DMS53 treated with DMSO at 0.1 percent for 48 hours (cell line): ENCODE results near the gene EIF4ENIF1.
A peak's percentile ranks its signal among the peaks of the same experiment; 100 is the strongest.
"Not testable (repeated sequence)": the region's sequence is repeated elsewhere in the genome, so short reads cannot be mapped to it uniquely, and the experiment has no call there.

ENCODE experiments used
- DNase-seq: peaks from one replicate; lab custom pipeline; 2025; ENCODE audit not compliant: unreplicated experiment; lab: John Stamatoyannopoulos, UW

Gene EIF4ENIF1, protein sequence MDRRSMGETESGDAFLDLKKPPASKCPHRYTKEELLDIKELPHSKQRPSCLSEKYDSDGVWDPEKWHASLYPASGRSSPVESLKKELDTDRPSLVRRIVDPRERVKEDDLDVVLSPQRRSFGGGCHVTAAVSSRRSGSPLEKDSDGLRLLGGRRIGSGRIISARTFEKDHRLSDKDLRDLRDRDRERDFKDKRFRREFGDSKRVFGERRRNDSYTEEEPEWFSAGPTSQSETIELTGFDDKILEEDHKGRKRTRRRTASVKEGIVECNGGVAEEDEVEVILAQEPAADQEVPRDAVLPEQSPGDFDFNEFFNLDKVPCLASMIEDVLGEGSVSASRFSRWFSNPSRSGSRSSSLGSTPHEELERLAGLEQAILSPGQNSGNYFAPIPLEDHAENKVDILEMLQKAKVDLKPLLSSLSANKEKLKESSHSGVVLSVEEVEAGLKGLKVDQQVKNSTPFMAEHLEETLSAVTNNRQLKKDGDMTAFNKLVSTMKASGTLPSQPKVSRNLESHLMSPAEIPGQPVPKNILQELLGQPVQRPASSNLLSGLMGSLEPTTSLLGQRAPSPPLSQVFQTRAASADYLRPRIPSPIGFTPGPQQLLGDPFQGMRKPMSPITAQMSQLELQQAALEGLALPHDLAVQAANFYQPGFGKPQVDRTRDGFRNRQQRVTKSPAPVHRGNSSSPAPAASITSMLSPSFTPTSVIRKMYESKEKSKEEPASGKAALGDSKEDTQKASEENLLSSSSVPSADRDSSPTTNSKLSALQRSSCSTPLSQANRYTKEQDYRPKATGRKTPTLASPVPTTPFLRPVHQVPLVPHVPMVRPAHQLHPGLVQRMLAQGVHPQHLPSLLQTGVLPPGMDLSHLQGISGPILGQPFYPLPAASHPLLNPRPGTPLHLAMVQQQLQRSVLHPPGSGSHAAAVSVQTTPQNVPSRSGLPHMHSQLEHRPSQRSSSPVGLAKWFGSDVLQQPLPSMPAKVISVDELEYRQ

GRCh38 chr22:31489632-31490495 is at the start of gene EIF4ENIF1:
EIF4ENIF1 (minus strand) TSS chr22:31489842; CDS start chr22:31488718, 1,124 bp downstream.
- DNase-seq = no peak

DNA sequence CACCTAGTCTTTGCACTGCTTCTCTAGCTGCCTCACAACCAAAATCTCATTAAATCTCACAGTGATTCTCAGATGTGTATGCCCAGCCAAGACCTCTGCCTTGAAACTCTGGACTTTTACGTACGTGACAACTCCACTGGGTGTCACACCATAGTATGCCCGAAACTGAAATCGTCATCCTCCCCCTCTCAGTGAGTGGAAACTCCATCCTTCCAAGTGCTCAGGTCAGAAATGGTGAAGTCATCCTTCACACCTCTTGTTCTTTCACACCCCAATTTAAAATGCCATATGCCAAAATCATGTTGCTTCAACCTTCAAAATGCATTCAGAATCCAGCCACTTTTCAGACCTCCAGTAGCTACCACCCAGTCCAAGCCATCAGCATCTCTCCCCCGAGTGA is 49.2 kb upstream of the EIF4ENIF1 start:
- DNase-seq = no peak

DNA sequence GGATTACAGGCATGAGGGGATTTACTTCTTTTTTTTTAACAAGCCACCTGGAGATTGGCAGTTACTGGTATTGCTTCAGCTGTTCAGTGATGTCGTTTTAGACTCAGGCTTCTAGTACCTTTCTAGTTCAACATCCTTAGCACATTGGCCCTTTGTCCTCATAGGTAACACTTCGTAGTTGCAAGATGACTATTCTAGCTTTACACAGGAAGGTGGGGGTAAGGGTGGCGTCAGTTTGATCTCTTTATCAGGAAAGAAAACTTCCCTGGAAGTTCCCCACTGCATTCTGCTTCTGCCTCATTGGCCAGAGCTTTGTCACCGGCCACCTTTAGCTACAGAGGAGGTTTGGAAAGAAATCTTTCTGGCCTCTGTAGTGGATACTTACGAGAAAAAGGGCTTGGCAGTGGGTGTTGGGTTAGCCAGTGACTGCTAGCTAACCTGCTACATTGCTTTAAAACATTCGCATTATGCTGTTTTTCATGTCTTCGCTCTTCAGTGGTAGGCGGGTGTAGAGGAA is 47.4 kb upstream of the EIF4ENIF1 start:
- no peak for DNase-seq

- DNase-seq = no peak
Observed at GRCh38 chr22:31533374-31533773, 43.7 kb upstream of the EIF4ENIF1 start.

- no peak for DNase-seq
Observed at GRCh38 chr22:31532060-31532459, 42.4 kb upstream of the EIF4ENIF1 start.

DNA sequence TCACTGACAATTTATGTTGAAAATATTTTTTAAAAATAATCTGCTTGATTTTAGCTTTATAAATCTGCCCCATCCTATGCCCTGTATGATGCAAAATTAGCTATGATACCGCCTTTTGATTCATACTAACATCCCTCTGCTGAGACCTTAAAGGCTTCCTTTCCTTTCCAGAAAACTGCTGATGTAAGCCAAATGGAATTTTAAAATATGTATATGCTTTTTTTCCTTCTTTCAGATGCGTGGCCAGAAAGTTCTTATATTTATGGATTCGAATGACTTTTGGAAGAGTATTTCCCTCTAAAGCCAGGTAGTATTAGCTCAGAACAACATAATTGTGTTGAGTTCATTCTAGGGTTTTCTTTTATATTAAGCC is 41.2 kb upstream of the EIF4ENIF1 start:
- DNase-seq = no peak

- DNase-seq = no peak
Observed at GRCh38 chr22:31526270-31526669, 36.6 kb upstream of the EIF4ENIF1 start.

- DNase-seq = not testable (repeated sequence)
Observed at GRCh38 chr22:31524132-31524531, 34.5 kb upstream of the EIF4ENIF1 start.

DNA sequence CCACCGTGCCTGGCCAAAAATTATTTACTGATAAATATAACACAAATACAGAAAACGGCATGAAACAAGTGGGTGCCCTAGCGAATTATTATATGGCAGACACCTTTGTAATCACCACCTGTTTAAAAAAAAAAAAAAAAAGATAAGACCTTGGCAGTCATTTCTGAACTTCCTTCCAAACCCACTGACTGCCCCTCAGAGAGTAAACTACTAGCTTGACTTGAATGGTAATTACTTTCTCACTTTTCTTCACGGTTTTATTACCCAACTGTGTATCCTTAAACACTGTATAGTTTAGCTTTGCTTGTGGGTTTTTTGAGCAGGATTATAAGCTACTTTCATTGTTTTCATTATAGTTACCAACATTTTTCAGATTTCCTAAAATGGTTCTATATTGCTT is 30.4 kb upstream of the EIF4ENIF1 start:
- DNase-seq = no peak

DNA sequence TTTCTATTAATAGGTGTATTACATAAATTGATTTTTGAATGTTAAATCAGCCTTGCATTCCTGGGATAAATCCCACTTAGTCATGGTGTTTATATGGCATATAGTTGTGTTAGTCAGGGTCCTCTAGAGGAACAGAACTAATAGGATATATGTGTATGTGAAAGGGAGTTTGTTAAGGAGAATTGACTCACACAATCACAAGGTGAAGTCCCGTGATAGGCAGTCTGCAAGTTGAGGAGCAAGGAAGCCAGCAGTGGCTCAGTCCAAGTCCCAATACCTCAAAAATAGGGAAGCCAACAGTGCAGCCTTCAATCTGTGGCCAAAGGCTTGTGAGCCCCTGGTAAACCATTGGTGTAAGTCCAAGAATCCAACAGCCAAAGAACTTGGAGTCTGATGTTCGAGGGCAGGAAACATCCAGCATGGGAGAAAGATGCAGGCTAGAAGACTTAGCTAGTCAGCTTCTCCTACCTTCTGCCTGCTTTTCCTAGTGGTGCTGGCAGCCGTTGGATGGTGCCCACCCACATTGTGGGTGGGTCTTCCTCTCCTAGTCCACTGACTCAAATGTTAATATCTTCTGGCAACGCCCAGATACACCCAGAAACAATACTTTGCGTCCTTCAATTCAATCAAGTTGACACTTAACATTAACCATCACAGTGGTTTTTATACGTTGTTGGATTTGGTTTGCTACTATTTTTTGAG is 19.6 kb upstream of the EIF4ENIF1 start:
- no peak for DNase-seq

DNA sequence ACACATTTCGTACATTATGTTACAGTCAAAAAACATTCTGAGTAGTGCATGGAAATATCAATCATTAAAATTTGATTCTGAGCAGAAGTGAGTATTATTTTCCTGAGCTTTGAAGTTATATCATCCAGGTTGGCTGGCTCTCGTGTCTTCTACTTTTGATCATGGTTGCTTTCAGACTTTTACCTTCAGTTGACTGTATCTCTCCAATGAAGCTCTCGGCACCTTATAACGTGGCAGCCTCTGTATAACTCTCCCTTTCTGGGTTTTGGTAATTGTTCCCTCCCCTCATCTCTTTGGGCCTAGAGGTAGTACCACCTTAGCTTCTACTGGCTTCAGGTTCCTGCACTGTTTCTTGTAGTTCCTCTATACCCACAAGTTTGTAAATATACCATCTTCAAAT is 18.9 kb upstream of the EIF4ENIF1 start:
- DNase-seq = no peak

DNA sequence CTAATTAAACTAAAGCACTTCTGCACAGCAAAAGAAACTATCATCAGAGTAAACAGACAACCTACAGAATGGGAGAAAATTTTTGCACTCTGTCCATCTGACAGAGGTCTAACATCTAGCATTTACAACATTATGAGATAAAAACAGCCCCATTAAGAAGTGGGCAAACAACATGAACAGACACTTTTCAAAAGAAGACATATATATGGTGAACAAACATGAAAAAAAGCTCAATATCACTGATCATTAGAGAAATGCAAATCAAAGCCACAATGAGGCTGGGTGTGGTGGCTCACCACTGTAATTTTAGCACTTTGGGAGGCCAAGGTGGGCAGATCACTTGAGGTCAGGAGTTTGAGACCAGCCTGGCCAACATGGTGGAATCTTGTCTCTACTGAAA is 17.9 kb upstream of the EIF4ENIF1 start:
- not testable (repeated sequence) for DNase-seq

- no peak for DNase-seq
Observed at GRCh38 chr22:31504282-31504681, 14.6 kb upstream of the EIF4ENIF1 start.

DNA sequence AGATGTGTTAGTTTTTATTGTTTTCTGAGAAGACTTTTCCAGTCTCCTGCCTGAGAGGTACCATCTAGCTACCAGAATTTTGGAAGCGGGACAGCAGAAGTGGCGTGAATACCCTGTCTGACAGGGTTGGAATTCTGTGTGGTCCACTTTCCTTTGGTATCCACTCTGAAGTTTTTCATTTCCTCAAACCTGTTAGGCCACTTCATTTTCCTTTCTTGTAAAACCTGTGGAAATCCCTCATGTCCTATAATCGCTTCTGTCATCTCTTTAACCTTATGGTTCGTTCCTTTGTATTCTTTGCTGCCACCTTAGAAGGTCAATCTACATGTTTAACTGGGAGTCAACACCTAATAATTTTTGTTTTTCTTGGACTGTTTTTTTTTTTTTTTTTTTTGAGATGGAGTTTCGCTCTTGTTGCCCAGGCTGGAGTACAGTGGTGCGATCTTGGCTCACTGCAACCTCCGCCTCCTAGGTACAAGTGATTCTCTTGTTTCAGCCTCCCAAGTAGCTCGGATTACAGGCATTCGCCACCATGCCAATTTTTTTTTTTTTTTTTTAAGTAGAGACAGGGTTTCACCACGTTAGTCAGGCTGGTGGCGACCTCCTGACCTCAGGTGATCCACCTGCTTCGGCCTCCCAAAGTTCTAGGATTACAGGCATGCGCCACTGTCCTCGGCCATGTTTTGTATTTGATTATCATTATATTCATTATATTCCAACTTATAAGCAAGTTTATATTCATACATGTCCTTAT is 13.7 kb upstream of the EIF4ENIF1 start:
- DNase-seq = no peak

DNA sequence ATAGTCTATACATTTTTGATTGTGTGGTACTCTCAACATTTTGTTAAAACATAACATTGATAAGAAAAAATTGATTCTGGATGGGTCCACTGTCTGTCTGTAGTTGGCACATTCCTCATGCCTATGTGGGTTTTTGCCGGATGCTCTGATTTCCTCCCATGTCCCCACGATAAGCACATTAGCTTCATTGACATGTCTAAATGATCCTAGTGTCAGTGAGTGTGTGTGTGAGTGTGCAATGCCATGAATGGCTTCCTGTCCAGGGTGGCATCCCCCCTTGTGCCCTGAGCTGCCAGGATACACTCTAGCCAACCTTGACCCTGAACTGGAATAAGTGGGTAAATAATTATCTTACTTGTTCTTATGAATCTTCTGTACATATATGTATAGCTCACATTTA is 12.1 kb upstream of the EIF4ENIF1 start:
- no peak for DNase-seq

DNA sequence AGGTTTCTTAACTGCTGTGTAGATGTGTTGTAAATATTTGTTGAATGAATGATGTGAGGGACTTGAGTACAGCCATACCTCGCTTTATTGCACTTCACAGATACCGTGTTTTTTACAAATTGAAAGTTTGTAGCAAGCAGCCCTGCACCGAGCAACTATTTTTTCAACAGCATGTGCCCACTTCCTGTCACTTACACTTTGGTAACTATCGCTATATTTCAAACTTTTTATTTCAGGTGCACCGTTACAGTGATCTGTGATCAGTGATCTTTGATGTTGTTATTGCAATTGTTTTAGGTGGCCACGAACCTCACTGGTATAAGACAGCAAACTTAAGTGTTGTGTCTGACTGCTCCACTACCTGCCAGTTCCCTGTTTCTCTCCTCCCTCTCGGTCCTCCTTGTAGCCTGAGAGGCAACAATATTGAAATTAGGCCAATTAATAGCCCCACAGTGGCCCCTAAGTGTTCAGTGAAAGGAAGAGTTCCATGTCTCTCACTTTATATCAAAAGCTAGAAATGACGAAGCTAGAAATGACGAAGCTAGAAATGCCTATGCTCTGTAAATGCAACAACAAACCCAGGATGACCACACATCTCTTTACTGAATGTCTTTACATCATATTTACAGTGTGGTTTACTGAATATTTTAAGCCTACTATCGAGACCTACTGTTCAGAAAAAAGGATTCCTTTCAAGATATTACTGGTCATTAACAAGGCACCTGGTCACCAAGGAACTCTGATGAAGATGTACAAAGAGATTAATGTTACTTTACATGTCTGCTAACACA is 7.7 kb upstream of the EIF4ENIF1 start:
- no peak for DNase-seq

GRCh38 chr22:31496735-31497146 is 7.1 kb upstream of the EIF4ENIF1 start:
- DNase-seq = no peak

- DNase-seq = peak; percentile 24
Observed at GRCh38 chr22:31496007-31496734, 6.5 kb upstream of the EIF4ENIF1 start, which contains the start of gene SFI1. SFI1 (plus strand) TSS chr22:31496536; CDS start chr22:31508285, 11,749 bp downstream.
